Measurements from ENCODE around the gene LHX4.
A peak's percentile ranks its signal among the peaks of the same experiment; 100 is the strongest.

The LHX4 gene

DNA sequence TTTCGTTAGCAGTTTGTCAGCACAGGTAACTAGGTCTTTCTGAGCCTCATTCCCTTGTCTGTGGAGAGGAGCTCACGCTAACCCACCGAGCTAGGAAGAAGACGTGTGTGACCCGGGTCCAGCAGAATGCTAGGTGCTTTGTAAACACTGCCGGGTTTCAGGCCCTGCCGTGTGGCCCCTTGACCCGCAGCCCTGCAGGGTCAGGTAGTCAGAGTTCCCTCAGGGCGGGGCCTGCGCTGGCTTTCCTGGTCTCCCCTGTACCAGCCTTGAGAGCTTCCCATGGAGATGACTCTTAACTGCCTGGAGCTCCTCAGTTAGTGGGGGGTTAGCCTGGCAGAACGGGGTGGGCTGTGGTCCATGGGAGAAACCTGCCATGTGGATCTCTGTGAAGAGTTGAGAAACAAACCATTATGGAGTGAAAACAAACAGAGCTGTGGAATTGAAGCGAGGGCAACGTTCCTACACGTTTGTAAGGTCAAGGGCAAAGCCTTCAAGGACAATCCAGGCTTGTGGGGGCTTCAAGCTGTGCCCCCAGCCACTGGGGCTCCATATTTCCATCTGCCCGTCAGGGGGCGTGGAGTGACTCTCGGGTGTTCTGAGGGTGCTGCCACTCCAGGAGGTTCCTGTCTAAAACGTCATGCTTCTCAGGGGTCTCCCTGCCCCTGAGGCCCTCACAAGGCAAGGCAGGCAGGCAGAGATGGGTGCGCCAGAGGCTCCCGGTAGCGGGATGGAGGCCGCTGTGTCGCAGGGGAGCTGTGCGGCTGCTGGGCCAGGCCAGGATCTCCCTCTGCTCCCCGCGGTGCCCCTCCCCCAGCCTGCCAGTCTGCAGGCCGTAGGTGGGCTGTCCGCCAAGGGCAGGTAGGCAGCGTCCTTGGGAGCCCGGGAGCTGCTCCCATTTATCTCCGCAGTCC lies 23.8 kb downstream of the LHX4 start:
- DNase-seq, result peak in 1 of 10 donors; percentile 81
- intact Hi-C loops (cut with DNase I), result loop anchor here (5.0 kb wide), 1 partner anchor 228 kb away; no protein-coding TSS in a partner anchor

DNA sequence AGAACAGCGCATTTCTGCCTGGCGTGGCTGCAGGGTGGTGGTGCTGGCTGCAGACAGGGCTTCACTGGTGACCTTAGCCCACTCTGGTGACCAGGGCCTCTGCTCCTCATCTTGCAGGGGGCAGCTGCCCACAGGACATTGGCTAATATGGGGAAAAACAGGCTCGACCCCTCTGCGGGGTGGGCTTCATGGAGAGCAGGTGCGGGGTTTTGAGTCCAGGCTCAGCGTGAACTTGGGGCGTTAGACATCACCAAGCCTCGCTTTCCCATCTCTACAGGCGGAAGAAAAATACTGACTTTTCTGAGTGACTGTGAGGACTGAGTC lies 24.4 kb downstream of the LHX4 start:
- DNase-seq, result no peak
- intact Hi-C loops (cut with DNase I), result loop anchor here (5.0 kb wide), 1 partner anchor 228 kb away; no protein-coding TSS in a partner anchor

DNA sequence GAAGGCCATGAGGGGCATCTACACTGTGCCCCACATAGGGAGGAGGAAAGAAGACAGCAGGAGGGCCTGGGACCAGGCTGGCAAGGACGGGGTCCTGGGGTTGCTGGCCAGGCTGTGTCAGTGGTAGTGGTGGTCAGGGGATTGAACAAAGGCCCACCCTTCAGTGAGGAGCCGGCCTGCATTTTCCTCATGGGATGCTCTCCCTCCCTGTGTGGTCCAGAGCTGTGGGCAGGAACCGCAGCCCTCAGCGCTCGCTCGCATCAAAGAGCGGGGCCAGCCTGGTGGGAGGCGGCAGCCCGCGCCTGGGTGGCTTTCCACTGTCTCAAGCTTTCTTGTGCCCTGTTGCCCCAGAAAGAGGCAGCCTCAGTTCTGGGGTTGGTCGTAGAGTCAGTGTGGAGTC lies 24.8 kb downstream of the LHX4 start:
- peak in 1 of 10 donors; percentile 69 for DNase-seq
- intact Hi-C loops (cut with DNase I), result loop anchor here (5.0 kb wide), 1 partner anchor 227 kb away; no protein-coding TSS in a partner anchor

DNA sequence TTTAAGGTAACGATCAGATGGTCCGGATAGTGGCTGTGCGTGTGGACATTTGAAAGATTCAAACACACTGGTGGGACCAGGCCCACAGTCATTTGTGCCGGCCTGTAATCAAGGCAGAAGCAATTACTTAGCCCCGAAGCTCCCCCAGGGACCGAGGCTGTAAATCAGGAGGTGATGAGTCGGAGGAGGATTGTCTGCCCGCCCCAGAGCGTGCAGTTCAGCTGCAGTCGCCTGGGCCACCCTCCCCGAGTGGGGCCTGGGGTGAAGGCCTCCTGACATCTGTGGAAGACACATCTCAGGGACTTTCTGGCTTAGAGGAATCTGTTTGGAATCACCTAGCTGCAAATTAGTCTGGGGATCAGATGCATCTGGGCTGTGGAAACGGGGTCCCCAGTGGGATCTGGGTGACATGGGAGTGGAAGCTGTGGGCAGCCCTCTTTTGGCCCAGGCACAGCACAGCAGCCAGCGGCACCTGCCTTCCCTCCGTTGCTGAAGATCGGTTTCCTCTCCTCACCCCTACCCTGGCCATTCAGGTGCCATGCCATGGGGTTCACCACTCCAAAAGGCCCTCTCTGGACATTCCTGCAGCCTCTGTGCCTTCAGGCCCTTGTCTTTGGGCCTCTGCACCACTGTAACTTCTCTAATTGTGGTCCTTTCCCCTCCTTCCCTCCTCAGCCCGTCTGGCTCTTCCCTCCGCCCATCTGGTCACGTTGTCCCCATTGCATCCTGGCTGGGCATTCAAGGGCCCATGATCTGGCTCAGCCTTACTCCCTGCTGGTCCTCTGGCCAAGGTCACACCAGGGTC lies 25.7 kb downstream of the LHX4 start:
- intact Hi-C loops (cut with DNase I), result no loop called here
- DNase-seq, result peak in 1 of 10 donors; percentile 61

DNA sequence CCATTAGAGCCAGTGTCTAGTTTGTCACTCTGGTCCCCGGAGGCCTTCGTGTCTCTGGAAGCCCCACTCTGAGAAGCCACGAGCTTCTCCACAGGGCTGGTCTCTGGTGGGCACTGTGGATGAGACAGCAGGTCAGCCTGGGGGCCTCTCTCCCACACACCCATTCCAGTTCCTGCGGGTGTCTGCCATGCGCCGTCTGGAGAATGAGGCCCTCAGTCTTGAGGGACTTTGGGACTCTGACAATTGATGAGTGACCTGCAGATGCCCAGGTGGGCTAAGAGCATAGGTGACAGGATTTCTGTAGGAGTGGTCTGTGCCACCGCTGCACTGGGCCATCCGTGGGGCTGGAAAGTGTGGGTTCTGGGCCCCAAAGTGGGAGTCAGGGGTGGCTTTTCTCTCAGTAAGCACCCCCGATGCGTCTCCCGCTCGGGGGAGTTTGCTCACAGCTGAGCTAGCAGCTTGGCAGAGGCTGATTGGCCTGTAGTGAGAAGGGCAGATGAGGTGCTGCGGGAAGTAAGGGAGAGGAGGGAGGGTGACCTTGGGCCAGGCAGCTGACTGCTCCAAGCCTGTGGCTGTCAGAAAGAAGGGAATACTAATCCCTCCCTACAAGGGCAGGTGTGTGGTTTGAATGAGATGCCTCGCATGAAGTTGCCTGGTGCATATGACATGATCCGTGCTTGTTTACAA lies 26.4 kb downstream of the LHX4 start:
- DNase-seq, result peak in 1 of 10 donors; percentile 55
- intact Hi-C loops (cut with DNase I), result no loop called here

DNA sequence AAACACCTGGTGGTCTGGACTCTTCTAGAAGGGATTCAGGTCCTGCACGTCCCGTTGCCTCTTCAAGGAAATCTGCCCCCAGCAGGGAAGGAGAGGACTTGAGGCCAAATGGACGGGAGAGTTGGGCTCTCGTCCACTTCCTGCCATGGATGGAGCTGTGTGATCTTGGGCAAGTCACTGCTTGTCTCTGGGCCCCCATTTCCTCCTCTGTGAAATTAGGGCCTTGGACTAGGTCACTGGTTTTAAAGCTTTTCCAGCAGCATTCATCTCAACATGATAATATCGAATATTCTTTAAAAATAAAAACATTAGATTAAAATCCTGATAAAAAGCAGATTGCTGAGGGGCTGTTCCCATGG lies 26.9 kb downstream of the LHX4 start:
- intact Hi-C loops (cut with DNase I), result no loop called here

DNA sequence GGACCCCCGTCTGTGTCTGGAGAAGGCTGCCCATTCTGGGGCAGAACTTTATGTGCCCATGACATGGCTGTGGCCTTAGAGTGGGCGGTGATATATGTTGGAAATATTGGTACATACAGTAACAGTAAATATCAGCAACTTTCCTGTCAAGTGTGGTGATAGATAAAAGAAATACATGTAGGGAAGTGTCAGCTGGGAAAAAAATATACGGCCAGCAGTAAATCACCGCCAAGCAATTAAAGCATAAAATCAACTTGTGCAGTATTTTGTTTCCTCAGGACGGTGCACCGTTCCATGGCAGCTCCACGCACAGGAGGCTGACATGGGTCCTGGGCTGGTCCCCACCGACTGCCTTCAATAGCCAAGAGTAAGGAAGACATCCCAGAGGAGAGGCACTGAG lies 27.4 kb downstream of the LHX4 start:
- peak in 1 of 10 donors; percentile 22 for DNase-seq
- intact Hi-C loops (cut with DNase I), result no loop called here

More for the DNA sequence above, 26.9 kb downstream of the LHX4 start:
- peak in 1 of 10 donors; percentile 25 for DNase-seq

DNA sequence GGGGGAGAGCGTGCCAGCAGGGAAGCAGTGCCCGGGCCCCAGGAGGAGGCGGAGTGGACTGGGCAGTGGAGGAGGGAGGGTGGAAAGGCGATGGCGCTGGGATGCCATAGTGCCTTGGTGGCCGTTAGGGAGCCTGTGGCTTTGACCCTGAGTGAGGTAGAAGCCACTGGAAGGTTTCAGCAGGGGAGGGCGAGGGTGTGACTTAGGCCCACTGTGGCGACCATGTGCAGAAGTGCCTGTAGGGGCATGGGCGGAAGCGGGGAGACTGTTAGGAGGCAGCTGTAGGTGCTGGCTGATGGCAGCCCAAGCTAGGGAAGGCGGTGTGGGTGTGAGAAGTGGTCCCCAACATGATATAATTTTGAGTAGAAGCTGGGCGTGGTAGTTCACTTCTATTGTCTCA lies 28.2 kb downstream of the LHX4 start:
- DNase-seq, result peak in 1 of 10 donors; percentile 15
- intact Hi-C loops (cut with DNase I), result no loop called here

DNA sequence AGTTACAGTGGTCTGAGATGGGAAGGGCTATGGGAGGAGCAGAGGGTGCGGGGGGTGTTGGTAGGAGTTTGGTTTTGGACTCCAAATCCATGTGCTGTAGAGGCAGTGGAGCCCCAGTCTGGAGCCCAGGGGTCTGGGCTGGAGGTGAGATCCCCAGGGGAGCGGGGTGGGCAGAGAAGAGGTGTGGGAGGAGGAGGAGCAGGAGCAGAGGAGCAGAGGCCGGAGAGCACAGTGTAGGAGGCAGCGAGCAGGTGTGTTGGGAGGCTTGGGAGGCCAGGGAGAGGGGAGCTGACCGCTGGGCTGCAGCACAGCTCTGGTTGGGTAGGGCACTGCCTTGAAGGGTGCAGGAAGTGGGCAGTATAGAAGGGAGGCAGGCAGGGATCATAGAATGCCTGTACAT lies 28.9 kb downstream of the LHX4 start:
- intact Hi-C loops (cut with DNase I), result no loop called here
- peak in 1 of 10 donors; percentile 52 for DNase-seq

DNA sequence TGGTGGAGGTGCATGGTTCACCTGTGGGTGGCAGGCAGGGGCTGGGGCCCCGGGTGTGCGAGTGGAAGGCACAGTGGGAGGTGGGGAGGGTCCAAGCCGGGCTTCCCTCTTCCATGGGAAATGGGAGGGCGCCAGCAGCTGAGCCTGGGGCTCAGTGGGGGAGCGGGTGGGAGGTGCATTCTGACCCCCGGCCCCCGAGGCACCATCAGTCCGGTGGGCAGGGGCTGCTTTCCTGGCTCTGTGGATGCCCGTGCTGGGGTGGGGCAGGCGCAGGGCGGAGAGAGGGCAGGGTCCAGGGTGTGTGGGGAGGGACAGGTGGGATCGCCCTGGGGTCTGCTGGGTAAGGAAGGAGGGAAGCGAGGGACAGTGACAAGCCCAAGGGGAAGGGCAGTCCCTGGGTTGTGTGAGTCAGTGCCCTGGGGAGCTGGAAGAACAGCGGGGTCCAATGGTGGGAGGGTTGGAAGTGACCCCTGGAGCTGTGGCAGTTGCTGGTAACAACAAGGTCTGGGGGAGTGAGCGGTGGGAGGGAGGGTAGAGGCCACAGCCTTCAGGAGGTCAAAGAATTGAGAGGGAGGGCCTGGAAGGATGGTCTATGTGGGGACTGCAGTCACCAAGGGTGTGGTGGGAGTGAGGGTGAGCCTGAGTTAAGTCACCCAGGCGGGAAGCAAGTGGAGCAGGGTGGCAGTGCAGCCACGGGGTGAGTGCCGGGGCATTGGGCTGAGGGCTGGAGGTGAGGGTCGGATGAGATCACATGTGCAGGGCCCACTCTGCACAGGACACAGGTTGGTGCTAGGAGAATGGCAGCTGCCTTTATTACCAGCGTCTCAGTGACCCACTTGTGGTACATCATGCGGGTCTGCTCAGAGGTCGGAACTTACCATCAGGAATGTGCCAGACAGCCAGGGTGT lies 29.6 kb downstream of the LHX4 start:
- intact Hi-C loops (cut with DNase I), result no loop called here
- peak in 1 of 10 donors; percentile 66 for DNase-seq

DNA sequence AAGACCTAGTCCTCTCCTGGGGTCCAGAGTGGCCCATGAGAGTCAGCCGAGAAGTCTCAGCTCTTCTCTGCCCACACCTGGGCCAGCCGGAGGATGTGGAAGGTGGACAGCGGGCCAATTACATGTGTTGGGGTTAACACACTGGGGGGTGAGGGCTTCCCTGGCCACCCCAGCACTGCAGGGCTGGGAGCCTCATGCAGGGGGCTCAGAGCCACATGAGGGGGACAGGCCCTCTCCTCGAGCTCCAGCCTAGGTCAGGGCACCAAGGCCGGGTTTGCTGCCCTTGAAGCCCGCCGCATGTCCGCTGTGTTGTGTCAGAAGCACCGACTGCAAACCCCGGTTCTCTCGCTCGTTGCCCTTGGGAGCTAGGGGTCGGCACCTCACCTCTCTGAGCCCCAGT lies 30.5 kb downstream of the LHX4 start:
- intact Hi-C loops (cut with DNase I), result no loop called here
- DNase-seq, result peak in 1 of 10 donors; percentile 69

DNA sequence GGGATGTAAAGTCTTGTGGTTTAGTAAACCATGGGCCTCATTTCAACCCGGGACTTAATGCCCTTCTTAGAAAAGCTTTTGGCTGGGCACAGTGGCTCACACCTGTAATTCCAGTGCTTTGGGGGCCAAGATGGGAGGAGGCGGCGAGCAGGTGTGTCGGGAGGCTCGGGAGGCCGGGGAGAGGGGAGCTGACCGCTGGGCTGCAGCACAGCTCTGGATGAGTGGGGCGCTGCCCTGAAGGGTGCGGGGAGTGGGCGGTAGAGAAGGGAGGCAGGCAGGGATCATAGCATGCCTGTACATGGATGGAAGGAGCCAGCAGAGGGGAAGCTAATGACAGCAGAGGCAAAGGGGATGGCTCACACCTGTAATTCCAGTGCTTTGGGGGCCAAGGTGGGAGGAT lies 31.0 kb downstream of the LHX4 start:
- no peak for DNase-seq

DNA sequence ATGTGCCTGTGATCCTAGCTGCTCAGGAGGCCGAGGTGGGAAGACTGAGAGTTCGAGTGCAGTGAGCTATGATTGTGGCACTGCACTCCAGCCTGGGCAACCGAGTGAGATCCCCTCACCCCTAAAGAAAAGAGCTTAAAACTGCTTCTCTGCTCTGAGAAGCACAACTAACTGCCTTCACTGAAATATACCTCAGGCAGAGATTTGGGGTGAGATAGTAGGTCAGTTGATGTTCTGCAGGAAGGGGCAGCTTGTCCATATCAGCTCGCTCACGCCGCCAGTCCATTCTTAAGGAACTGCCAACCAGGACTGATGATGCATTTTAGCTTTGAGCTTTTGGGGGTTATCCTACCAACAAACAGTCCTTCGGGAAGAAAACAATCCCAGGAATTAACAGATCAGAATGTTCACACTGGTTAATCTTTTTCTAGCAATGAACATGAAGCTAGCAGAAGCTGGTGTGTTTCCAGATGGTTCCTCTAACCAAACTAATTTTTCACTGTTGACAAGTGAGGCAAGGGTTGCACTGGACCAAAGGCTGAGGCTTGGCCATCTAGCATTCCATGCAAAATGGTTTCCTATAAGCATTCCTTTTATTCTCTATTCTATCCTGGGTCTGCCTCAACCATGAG lies 31.6 kb downstream of the LHX4 start:
- no peak for DNase-seq
- intact Hi-C loops (cut with DNase I), result no loop called here

More for the DNA sequence above, 31.0 kb downstream of the LHX4 start:
- intact Hi-C loops (cut with DNase I), result no loop called here

DNA sequence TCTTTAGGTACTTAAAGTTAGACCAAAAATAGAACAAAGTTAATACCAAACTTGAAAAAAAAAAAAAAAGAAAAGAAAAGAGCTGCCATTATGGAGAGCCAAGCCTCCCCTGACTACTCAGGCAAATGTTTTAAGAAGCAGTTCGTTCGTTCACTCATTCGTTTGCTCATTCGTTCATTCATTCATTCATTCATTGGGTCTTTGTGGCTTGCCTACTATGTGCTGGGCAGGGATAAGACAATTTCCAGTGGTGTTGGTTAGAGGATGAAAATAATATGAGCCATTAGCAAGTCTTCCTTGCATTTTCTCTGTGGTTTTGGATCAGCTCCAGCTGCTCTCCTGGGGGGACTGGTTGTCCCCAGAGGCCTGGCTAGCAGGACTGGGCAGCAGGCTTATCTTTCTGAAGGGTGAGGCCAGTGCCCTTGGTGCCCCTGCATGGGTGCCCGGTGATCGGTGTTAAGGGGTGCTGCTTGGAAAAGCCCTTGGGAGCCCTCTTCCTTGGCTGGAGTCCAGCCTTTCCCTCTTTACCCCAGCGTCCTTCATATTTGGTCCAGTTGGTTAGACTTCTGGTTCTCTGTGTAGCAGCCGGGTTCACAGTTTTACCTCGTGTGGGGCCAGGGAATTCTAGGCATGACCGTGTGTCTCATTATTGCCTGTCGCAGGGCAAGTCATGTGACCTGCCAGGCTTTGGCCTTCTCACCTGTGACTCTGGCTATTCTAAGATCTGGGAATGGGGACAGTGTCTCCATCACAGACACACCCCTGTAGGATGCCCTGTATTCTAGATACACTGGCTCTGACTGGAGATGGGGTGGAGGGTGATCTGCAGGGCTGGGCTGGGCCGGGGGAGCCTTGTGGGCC lies 32.8 kb downstream of the LHX4 start:
- intact Hi-C loops (cut with DNase I), result no loop called here
- no peak for DNase-seq

DNA sequence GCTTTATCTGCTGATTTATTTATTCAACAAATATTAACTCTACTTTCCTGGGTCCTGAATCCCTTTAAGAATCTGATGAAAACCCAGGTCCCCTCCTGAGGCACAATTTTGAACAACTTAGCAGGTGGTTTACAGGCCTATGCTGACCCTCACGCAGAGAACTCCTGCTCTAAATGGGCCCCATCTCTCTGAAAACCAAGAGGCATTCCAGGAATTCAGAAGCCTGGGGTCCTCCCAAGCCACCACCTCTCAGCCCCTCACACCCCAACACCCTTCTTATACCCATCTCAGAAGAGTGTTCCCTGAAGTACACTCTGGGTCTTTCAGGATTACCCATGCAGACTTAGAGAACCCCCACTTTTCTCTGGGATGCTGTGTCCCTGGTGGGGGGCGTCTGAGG lies 34.5 kb downstream of the LHX4 start:
- DNase-seq, result no peak
- intact Hi-C loops (cut with DNase I), result no loop called here

DNA sequence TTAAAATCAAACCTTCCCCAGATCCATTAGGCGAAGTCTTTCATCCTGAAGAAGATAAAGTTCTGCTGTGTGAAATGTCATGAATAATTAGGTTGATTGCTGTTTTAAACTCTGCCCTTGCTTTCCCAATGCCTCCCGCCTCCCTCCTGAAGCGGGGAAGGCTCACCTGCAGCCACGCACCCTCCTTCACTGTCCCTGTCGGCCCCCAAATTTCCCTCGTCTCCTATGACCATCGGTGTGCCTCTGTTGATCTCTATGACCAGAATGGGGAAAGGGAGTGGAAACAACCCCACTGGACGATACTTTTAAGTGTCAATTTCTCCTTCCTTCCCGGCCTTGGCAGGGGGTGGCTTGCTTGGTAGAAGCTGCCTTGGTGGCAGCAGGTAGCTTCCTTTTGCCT lies 35.1 kb downstream of the LHX4 start:
- peak in 1 of 10 donors; percentile 32 for DNase-seq
- intact Hi-C loops (cut with DNase I), result no loop called here

DNA sequence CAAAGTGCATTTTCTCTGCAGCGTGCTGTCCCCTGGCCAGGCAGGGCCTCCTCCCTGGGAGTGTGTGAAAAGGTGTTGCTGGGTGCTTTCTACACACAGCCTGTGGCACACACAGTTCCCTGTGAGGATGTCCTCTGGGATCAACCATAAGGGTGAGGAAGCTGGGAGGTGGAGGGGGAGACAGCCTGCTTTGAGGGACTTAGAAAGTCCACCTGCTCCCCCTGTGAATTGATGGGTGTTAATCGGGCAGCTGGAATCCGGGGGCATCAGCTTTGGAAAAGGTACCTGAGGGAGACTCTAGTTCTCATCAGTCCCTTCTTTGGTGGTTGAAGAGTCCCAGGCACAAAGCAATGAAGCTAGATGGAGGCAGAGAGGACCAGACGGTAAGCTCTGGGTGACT lies 35.8 kb downstream of the LHX4 start:
- DNase-seq, result no peak
- intact Hi-C loops (cut with DNase I), result no loop called here

Data from posterior cingulate gyrus (tissue), 11 donors.